ENCODE data around the gene MAP6D1.

DNA sequence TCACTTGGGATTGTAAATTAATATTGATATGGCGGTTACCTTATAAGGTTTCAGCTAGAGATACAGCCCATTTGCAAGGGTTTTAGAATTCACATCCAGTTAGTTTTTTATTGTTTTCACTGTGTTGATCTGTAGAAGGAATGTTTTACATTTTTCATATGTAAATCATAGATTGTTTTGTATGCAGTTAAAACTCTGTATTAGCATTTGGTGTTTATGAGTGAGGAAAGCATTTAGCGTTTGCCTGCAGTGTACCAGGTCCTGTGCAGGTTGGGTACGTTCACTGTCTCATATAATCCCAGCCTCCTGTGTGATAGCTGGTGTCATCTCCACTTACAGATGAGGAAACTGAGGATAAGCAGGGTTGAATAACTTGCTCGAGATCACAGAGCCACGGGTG, 23.8 kb downstream of the MAP6D1 start:
- TF ChIP-seq ZNF24 (tag by site-specific recombination; IDR thresholded peaks at IDR 0.05): no peak
- TF ChIP-seq, protein P1, sequence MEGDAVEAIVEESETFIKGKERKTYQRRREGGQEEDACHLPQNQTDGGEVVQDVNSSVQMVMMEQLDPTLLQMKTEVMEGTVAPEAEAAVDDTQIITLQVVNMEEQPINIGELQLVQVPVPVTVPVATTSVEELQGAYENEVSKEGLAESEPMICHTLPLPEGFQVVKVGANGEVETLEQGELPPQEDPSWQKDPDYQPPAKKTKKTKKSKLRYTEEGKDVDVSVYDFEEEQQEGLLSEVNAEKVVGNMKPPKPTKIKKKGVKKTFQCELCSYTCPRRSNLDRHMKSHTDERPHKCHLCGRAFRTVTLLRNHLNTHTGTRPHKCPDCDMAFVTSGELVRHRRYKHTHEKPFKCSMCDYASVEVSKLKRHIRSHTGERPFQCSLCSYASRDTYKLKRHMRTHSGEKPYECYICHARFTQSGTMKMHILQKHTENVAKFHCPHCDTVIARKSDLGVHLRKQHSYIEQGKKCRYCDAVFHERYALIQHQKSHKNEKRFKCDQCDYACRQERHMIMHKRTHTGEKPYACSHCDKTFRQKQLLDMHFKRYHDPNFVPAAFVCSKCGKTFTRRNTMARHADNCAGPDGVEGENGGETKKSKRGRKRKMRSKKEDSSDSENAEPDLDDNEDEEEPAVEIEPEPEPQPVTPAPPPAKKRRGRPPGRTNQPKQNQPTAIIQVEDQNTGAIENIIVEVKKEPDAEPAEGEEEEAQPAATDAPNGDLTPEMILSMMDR (tag by site-specific recombination; IDR thresholded peaks at IDR 0.05): no peak
- no peak for TF ChIP-seq ZBTB11 (tag by site-specific recombination; conservative IDR thresholded peaks at IDR 0.05; ENCODE audit: low read depth)
- no peak for TF ChIP-seq HOXC10 (CRISPR knock-in tag; IDR thresholded peaks at IDR 0.05)
- no peak for TF ChIP-seq PRDM10 (tag by site-specific recombination; IDR thresholded peaks at IDR 0.05)

All from HEK293 (cell line).